GM19043 (cell line): ENCODE data around the gene GNAT3.

Source experiments
- ATAC-seq: cut with Tn5 transposase; IDR thresholded peaks from one replicate; pipeline ENCODE4 v1.9.1; 2021; ENCODE audit warnings: low read depth; ENCODE audit not compliant: unreplicated experiment

Gene GNAT3

DNA sequence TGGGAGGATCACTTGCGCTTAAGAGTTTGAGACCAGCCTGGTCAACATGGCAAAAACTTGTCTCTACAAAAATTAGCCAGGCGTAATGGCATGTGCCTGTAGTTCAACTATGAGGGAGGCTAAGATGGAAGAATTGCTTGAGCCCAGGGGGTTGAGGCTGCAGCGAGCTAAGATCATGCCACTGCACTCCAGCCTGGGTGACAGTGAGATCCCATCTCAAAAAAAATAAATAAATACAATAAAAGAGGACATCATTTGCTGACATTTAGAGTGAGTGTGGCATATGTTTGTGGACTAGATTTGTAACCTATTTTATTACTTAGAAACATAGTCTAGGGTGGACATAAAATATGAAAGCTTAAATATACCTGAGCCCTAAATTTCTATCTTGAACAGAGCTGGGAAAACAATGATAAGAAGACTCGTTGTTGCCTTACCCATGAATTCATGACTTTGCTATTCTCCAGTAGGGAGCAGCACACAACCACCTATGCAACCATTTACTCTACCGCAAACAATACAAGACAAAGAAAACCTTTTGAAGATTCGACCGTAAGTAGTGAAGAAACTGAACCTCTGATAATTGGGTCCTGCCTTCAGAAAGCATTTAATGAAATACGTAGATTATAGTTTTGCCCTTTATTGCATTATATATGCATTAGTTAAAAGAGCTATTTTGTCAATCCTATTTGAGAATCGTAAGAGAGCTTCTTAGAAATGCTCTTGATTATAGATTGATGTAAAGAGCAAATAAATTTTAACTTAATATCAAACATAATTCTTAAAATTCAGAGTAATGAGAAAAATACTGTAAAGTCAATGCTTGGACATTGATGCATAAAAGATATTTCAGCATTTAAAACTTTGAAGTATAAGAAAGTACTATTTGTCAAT lies 83.5 kb downstream of the GNAT3 start:
- no peak for ATAC-seq

DNA sequence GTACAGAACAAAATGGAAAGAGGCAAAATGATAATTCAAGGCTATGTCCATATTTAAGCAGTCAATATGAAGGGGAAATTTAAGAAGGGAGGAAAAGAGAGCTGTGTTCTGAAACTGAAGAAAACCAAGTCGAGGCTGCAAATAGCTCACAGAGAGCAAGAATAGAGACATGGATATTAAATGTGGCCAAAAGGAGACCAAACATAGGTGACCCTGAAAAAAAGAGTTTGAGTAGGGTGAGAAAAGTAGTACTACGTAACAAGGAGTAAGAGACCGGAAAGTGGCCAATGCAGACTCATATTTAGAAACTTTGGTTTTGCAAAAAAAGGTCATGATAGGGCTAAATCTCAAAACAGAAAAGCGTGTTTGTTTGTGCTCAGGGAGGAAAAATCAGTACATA lies 84.6 kb downstream of the GNAT3 start:
- ATAC-seq, result no peak

DNA sequence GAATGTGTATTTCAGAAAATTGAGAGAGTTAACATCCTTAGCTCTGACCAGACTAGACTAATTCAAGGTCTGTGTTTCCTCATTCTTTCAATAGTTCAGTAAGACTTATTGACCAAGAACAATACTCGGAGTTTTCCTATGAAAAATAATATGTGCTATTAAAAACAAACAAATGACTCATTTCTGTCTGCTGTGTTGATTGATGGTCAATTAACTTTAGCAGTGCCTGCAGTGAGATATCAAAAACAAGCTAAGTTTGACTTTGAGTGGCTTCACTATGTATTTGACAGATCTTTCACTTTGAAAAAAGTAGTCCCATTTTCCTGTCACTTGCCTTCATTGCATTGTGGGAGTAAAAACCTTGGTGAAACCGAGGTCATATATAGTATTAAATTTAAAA lies 91.0 kb downstream of the GNAT3 start:
- no peak for ATAC-seq

GRCh38 chr7:80417211-80417793 lies 94.6 kb downstream of the GNAT3 start:
- ATAC-seq, result no peak

- ATAC-seq, result no peak
These were observed 96.3 kb downstream of the GNAT3 start for GRCh38 chr7:80415522-80415921.

DNA sequence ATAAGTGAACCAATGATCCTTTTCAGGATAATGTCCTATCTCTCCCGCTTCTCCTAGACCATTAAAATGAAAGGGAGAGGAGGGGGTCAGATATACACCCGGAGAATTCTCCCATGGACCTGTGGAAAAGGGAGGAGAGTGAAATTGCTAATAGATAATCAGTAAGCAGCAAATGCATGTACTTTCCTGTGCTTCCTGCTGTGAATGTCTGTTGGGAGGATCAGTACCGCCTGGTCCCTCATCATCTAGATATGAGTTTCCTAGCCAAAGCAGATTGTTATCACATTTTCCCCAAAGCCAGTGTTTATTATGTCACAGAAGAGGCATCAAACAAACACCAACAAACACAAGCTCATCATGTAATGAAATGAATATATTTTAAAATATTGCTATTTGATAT lies 96.8 kb downstream of the GNAT3 start:
- no peak for ATAC-seq

- no peak for ATAC-seq
These were observed 97.5 kb downstream of the GNAT3 start for GRCh38 chr7:80414331-80414730.

- ATAC-seq, result no peak
These were observed 98.4 kb downstream of the GNAT3 start for GRCh38 chr7:80413383-80413945.

- ATAC-seq, result no peak
These were observed 99.0 kb downstream of the GNAT3 start for GRCh38 chr7:80412842-80413241.

- no peak for ATAC-seq
These were observed 100.2 kb downstream of the GNAT3 start for GRCh38 chr7:80411621-80412020.

DNA sequence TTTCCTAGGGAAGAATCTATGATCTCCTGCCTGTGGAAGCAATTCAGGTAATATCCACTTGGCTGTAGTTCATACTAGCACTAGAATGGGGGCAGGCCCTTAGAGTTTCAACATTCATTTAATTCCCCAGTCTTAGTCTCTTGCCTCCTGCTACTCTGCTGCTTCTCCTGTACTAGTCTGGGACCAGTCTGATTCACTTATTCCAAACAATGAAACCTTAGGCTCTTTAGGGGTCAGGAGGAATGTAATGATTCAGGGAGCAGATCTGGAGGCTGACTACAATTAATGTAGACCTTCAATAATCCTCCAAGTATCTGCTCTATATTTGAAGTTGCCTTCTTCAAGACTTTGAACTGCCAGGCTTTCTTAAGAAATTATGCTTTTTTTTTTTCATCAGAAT lies 101.8 kb downstream of the GNAT3 start:
- no peak for ATAC-seq
